HG03280 (cell line): Measurements from ENCODE around the gene PNPLA7.
"Not testable (repeated sequence)": the region's sequence is repeated elsewhere in the genome, so short reads cannot be mapped to it uniquely, and the experiment has no call there.

Source experiments
- ATAC-seq: cut with Tn5 transposase; IDR thresholded peaks from one replicate; pipeline ENCODE4 v1.9.1; 2021; ENCODE audit warnings: mild to moderate bottlenecking, moderate library complexity; ENCODE audit not compliant: unreplicated experiment

Gene PNPLA7

DNA sequence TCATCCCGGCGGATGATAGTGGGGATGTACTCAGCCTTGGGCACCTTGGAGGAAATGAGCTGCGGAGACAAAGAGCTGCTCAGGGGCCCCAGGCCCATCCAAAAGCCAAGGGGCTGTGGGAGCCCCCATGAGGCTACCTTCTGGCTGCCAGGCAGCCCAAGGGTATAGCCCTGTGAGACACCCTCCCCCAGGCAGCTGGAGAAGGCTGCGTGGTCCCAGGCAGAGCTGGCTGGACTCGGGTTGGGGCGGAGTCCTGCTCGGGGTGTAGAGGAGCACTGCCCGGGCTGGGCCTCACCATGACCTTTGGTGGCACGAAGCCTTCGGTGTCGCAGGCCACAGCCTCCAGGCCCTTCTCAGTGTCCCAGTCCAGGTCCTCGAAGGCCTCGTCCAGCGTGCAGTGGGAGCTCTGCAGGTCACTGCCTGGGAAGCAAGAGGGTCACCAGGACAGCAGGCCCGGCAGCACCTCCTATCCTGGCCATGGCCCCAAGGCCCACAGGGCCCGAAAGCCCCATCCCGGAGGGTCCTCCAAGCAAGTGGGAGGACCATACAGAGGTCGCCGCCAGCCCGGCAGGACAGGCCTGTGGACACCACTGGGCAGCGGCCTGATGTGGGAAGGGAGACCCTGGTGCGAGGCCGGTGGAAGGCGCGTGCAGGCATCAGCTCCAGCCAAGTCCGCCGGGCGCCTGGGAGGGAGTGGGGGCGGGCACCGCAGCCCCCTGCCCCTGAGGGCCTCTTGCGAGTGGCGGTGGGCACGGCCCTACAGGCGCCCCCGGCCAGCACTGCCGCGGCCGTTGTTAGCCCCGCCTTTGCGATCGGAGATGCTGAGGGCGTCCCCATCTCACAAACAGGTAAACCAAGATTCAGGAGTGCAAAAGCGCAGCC is 97.2 kb downstream of the PNPLA7 start:
- ATAC-seq = no peak

- ATAC-seq = no peak
Observed at GRCh38 chr9:137452006-137452760, 98.0 kb downstream of the PNPLA7 start.

DNA sequence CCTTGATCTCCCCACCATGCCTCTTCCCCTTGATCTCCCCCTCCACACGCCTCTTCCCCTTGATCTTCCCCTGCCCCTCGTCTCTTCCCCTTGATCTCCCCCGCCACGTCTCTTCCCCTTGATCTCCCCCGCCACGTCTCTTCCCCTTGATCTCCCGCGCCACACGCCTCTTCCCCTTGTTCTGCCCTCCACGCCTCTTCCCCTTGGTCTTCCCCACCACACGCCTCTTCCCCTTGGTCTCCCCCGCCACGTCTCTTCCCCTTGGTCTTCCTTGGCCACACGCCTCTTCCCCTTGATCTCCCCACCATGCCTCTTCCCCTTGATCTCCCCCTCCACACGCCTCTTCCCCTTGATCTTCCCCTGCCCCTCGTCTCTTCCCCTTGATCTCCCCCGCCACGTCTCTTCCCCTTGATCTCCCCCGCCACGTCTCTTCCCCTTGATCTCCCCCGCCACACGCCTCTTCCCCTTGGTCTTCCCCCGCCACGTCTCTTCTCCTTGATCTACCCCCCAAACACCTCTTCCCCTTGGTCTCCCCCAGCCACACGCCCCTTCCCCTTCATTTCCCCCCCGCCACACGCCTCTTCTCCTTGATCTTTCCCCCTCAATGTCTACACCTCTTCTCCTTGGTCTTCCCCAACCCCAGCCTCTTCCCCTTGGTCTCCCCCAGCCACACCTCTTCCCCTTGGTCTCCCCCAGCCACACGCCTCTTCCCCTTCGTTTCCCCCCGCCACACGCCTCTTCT is 98.8 kb downstream of the PNPLA7 start:
- ATAC-seq = not testable (repeated sequence)

DNA sequence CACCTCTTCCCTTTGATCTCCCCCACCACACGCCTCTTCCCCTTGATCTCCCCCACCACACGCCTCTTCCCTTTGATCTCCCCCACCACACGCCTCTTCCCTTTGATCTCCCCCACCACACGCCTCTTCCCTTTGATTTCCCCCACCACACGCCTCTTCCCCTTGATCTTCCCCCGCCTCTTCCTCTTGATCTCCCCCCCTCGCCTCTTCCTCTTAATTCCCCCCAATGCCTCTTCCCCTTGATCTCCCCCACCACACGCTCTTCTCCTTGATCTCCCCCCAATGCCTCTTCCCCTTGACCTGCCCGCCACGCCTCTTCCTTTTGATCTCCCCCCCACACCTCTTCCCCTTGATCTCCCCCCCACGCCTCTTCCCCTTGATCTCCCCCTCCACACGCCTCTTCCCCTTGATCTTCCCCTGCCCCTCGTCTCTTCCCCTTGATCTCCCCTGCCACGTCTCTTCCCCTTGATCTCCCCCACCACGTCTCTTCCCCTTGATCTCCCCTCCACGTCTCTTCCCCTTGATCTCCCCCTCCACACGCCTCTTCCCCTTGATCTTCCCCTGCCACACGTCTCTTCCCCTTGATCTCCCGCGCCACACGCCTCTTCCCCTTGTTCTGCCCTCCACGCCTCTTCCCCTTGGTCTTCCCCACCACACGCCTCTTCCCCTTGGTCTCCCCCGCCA is 99.5 kb downstream of the PNPLA7 start:
- not testable (repeated sequence) for ATAC-seq

DNA sequence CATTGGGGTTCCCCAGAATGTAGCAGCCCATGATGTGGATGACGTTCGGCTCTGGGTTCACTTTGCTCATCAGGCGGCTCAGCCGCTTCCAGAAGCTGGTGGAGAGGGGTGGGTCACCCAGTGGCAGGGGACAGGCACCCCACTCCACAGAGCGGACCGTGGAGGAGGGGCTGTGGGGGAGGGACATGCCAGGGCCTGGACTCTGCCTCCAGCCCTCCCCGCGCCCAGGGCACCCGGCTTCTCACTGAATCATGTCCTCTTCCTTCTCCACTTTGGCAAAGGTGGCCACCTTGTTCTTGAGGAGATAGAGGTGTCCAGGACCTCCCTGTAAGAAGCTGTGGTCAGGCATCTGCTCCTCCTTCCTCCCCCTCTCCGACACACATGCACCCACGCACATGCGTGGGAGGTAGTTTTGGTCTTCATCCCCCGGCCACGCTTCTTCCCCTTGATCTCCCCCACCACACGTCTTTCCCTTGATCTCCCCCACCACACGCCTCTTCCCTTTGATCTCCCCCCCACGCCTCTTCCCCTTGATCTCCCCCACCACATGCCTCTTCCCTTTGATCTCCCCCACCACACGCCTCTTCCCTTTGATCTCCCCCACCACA is 100.2 kb downstream of the PNPLA7 start:
- no peak for ATAC-seq

GRCh38 chr9:137449081-137449844 is 100.9 kb downstream of the PNPLA7 start:
- ATAC-seq = no peak

GRCh38 chr9:137448602-137448962 is 101.6 kb downstream of the PNPLA7 start:
- no peak for ATAC-seq

- no peak for ATAC-seq
Observed at GRCh38 chr9:137447722-137448601, 102.2 kb downstream of the PNPLA7 start.

DNA sequence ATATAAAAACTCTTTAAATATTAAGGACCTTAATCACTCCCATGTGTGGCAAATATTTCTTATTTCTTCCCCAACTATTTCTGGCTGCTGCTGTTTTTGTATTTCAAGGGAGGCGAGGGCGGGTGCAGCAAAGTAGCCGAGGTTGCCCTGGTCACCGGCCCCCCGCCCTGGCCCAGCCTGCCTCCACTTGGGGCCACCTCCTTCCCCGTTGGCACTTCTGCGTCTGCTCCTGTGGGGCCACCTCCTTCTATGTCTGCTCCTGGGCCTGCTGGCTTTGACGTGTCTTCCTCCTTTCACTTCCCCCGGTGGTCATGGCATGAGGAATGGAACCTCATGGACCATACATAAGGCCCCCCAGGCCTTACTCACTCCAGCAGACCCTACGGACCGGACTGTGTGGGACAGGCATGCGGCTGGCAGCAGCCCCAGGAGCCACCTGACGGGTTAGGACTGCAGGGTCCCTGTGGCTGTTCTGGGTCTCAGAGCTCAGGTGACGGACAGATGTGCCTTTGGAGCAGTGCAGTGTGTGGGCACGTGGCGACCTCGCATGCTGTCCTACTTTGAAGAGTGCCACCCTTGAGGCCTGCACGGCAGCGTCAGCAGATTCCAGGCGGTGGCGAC is 103.2 kb downstream of the PNPLA7 start:
- ATAC-seq = no peak

GRCh38 chr9:137445930-137446431 is 104.2 kb downstream of the PNPLA7 start:
- no peak for ATAC-seq

- ATAC-seq = peak; percentile 61
Observed at GRCh38 chr9:137445275-137445807, 104.9 kb downstream of the PNPLA7 start.

GRCh38 chr9:137444106-137444790 is 106.0 kb downstream of the PNPLA7 start:
- ATAC-seq = no peak

DNA sequence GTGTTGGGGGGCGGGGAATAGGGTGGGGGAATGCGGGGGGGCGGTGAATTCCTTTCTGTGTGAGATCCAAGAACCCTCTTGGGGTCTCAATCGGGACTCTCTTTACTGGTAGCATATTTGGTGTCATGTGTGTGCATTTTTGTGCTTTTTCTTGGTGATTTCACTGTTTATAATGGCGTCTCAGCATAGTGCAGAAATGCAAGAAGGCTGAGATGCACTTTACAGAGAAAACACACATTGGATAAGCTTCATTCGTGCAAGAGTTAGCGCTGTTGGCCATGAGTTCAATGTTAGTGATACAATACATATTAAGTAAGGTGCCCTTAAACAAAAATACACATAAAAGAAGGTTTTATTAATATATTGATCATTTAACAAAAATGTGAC is 108.3 kb downstream of the PNPLA7 start:
- no peak for ATAC-seq

GRCh38 chr9:137441289-137441934 is 108.8 kb downstream of the PNPLA7 start, which contains the start of gene ENTPD8:
ENTPD8 (minus strand) TSS chr9:137441357; CDS start chr9:137438285, 3,072 bp downstream.
- ATAC-seq = no peak

DNA sequence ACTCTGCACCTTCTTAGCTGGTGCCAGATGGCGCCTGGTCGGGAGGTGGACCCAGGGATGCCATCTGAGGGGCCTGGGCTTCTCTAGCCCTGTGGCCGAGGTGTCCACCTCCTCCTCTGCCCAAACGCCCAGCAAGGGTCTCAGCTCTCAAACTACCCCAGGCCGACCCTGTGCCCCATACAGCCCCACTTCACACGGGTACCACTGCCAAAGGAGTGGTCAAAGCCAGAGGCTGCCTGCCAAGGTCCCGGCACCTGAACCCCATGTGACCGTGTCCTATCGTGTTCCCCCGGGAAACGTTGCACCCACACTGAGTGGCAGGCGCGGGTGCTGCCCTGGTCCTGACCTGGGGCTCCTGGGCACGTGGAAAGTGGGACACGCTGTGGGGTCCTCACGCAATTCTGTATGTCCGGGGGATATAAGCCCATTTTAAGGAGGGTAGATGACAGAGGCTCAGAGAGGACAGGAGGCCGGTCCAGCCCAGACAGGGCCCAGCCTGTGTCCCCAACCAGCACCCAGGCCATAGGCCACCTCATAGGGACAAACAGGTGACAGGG is 111.0 kb downstream of the PNPLA7 start:
- no peak for ATAC-seq

GRCh38 chr9:137438591-137439157 is 111.5 kb downstream of the PNPLA7 start:
- no peak for ATAC-seq
